Prostate gland (tissue), 2 donors: ENCODE results near the gene ESAM. TPM values are rescaled to one million over a fixed set of nuclear protein-coding genes. Genes with fewer than 3 reads are reported as not detected.

Source experiments
- DNase-seq: peaks from one replicate; pipeline ENCODE4 v3.0.0-alpha.2; 2019; ENCODE audit warnings: low spot score
- H3K27ac ChIP-seq, 2 donors: fragments of 200-600 bp; sonication (generic); 2 replicates each; pipeline ENCODE4 v1.5.1; 2017 to 2019
- H3K27me3 ChIP-seq: fragments of 200-600 bp; sonication (generic); replicated peaks from 2 replicates; pipeline ENCODE4 v1.5.1; 2019; ENCODE audit not compliant: insufficient read depth
- H3K36me3 ChIP-seq, 2 donors: fragments of 200-600 bp; sonication (generic); 1 replicate in 1 of 2; 2 replicates in 1 of 2; pipeline versions ENCODE4 v1.5.1 to v1.8.1; 2017 to 2019
- H3K4me1 ChIP-seq: fragments of 200-600 bp; sonication (generic); replicated peaks from 2 replicates; pipeline ENCODE4 v1.5.1; 2019
- H3K4me3 ChIP-seq, 2 donors: fragments of 200-600 bp; sonication (generic); 2 replicates each; pipeline ENCODE4 v1.5.1; 2017 to 2019
- H3K9me3 ChIP-seq: fragments of 200-600 bp; sonication (generic); 2 replicates; pipeline ENCODE4 v1.5.1; 2017
- POLR2A ChIP-seq: fragments of 450-650 bp; IDR thresholded peaks from one replicate; pipeline ENCODE4 v1.6.1; 2016; ENCODE audit warnings: antibody characterized with exemption, mild to moderate bottlenecking
- POLR2AphosphoS5 ChIP-seq: sonication (generic); formaldehyde crosslinking; IDR thresholded peaks from one replicate; pipeline ENCODE4 v1.6.1; 2017; ENCODE audit warnings: antibody characterized with exemption
- WGBS: methylation state at CpG from one replicate; pipeline ENCODE4 v1.1.5; 2018; 5-methylcytosine and 5-hydroxymethylcytosine counted together
- intact Hi-C: fragments of 100-400 bp; cut with DNase I; formaldehyde crosslinking; loops from one replicate; pipeline ENCODE4 v1.14.2; 2022
- total RNA-seq, 2 donors: library from RNA; depleted of rRNA; stranded (reverse); fragments of >200 nt; gene quantifications; one replicate each; pipeline ENCODE4 v1.1.0, GENCODE V29; 2016
- TF ChIP-seq, protein P1 (sequence below), 4 experiments: fragments of 200-600 bp in 2 of 4; fragments of 450-650 bp in 2 of 4; sonication (generic) in 2 of 4; IDR thresholded peaks; 1 replicate in 3 of 4; 2 replicates in 1 of 4; pipeline ENCODE4 v1.5.1; 2016 to 2019; ENCODE audit warnings: antibody characterized with exemption in 4 of 4, mild to moderate bottlenecking in 2 of 4, moderate library complexity in 2 of 4

Gene ESAM
- total RNA-seq, 2 donors from 2014 or later, result 12.1 to 18.6 TPM

DNA sequence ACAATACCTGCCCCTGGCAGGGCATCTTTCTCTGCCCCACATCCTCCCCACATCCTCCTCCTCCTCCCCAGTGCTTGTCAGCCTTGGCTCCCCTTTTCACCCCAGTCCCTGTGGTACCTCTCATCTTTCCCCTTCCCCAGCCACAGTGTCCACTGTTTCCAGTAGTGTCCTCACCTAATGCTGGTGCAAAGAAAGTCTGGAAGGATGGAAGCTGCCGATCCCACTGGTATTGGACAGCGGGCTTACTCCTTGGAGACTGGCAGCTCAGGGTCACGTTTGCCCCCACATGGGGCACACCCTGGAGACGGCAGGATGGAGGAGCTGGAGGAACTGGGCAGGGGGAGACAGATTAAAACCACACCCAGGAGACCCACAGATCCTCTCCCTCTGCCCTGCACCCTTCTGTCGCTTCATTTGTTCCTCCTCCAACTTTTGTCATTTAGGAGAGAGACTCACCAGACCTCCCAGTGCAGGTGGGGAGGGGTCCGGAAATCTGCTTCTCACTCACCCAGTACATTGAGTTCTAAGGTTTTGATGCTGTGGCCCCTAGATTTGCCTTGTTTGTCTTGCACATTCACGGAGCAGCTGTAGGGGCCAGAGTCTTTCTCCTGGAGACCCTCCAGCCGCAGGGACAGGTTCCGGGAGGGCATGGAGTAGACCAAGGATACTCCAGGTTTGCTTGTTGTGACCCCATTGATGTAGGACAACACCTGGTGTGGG, 5.9 kb downstream of the ESAM start:
- no peaks in the 10 kb centered on the region for H3K9me3 ChIP-seq

DNA sequence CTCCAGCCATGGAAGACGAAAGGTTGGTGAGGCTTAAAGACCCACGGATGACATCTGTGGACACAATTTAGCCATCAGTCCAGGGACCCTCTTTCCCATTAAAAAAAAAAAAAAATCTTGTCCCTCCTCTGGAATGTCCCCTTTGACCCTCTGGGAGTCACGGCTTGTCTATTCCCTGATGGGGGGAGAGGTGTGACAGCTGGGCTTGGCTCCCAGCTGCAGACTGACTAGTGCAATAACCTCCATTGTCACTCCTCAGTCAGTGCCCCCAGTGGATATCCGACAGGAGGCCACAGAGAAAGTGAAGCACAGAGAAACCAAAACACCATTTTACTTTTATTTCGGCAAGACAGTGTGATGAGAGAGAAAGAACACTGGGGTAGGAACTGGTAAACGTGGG, 7.4 kb downstream of the ESAM start:
- H3K4me1 ChIP-seq, result no peaks in the 10 kb centered on the region
- no peak overlapping the region for H3K27ac ChIP-seq
- no peaks in the 10 kb centered on the region for H3K36me3 ChIP-seq
- no peak for DNase-seq
- H3K9me3 ChIP-seq, result no peaks in the 10 kb centered on the region
- H3K4me3 ChIP-seq, result no peak overlapping the region
- H3K27me3 ChIP-seq, result peaks cover 3% of the 10 kb centered on the region
- intact Hi-C loops, result no loop called here
- WGBS, result 75% methylated on average over 6 of the region's 6 CpGs
- TF ChIP-seq, protein P1, sequence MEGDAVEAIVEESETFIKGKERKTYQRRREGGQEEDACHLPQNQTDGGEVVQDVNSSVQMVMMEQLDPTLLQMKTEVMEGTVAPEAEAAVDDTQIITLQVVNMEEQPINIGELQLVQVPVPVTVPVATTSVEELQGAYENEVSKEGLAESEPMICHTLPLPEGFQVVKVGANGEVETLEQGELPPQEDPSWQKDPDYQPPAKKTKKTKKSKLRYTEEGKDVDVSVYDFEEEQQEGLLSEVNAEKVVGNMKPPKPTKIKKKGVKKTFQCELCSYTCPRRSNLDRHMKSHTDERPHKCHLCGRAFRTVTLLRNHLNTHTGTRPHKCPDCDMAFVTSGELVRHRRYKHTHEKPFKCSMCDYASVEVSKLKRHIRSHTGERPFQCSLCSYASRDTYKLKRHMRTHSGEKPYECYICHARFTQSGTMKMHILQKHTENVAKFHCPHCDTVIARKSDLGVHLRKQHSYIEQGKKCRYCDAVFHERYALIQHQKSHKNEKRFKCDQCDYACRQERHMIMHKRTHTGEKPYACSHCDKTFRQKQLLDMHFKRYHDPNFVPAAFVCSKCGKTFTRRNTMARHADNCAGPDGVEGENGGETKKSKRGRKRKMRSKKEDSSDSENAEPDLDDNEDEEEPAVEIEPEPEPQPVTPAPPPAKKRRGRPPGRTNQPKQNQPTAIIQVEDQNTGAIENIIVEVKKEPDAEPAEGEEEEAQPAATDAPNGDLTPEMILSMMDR (IDR thresholded peaks at IDR 0.05), result no peak
- TF ChIP-seq POLR2A (no peak), POLR2AphosphoS5 (no peak)

More for the DNA sequence above, 5.9 kb downstream of the ESAM start:
- Histone ChIP-seq H3K27ac (no peak overlapping the region), H3K4me1 (no peaks in the 10 kb centered on the region), H3K36me3 (no peaks in the 10 kb centered on the region), H3K27me3 (peaks cover 11% of the 10 kb centered on the region), H3K4me3 (no peak overlapping the region)
- 28% methylated on average over 9 of the region's 9 CpGs for WGBS
- no peak for DNase-seq
- intact Hi-C loops, result no loop called here
- TF ChIP-seq POLR2A (no peak), POLR2AphosphoS5 (no peak)
- TF ChIP-seq, protein P1 (IDR thresholded peaks at IDR 0.05), result no peak

DNA sequence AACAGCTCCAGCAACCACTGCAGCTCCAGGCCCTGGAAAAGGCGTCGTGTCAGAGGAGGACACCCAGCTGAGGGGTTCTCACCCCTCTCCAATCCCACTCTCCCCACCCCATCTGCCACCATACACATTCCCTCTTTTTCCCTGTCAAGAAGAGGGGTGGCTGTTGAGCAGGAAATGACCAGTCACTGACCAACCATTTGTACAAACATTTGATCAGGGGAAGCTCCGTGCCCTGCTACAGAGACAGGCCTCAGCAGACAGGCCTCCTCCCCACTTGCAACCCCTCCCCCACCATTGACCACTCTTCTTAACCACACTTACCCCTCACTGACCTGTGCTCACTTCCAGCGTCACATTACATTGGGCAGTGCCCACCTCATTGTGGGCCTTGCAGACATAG, 7.8 kb downstream of the ESAM start:
- H3K4me1 ChIP-seq, result no peaks in the 10 kb centered on the region
- H3K4me3 ChIP-seq, result no peak overlapping the region
- TF ChIP-seq, protein P1 (IDR thresholded peaks at IDR 0.05), result no peak
- no peak for TF ChIP-seq POLR2AphosphoS5
- TF ChIP-seq POLR2A, result no peak
- H3K36me3 ChIP-seq, result no peaks in the 10 kb centered on the region
- 83% methylated on average over 4 of the region's 4 CpGs for WGBS
- no peak overlapping the region for H3K27ac ChIP-seq
- peaks cover 3% of the 10 kb centered on the region for H3K27me3 ChIP-seq
- intact Hi-C loops, result no loop called here
- H3K9me3 ChIP-seq, result no peaks in the 10 kb centered on the region
- no peak for DNase-seq

DNA sequence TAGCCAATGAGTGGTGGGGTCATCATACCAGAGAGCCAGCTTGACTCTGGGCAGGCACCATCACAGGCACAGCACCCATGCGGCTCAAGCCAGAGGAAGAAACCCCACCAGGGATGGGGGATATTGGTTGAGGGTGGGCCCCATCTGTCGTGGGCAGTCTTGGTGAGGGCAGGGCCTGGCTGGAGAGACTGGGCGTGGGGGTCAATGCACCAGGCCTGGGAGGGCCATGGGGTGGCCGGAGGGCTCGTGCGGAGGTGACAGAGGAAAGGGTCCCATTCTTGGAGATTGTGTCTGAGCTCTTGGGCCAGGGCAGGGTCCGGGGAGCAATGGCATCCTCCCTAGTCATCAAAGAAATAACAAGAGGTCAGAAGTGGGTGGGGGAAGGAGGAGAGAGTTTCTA, 8.5 kb downstream of the ESAM start:
- Histone ChIP-seq H3K4me1 (no peaks in the 10 kb centered on the region), H3K27me3 (no peaks in the 10 kb centered on the region), H3K9me3 (no peaks in the 10 kb centered on the region), H3K27ac (no peak overlapping the region), H3K36me3 (no peaks in the 10 kb centered on the region), H3K4me3 (no peak overlapping the region)
- DNase-seq, result no peak
- intact Hi-C loops, result no loop called here
- TF ChIP-seq POLR2AphosphoS5, result no peak
- no peak for TF ChIP-seq POLR2A
- TF ChIP-seq, protein P1 (IDR thresholded peaks at IDR 0.05), result no peak
- WGBS, result 78% methylated on average over 7 of the region's 7 CpGs

DNA sequence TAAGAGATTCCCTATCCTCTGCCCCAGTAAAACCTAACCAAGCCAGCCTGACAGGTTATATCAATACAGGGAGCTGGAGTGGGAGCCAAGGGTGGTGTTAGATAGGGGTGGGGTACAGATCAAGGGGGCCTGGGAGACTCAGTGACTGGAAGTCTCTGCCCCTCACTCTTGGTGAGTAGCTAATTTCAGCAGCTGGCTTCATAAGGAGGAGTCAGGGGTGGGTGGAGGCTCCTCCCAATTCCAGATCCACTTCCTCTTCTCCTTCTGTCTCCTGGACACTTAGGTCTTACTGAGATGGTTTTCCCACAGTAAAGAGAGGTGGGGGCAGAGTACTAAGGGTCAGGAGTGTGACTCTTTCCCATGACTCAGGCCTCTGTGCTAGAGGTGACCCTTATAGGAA, 8.9 kb downstream of the ESAM start:
- H3K4me1 ChIP-seq, result no peaks in the 10 kb centered on the region
- H3K27ac ChIP-seq, result no peak overlapping the region
- H3K9me3 ChIP-seq, result no peaks in the 10 kb centered on the region
- DNase-seq, result no peak
- intact Hi-C loops, result no loop called here
- no peaks in the 10 kb centered on the region for H3K27me3 ChIP-seq
- no peak overlapping the region for H3K4me3 ChIP-seq
- no peaks in the 10 kb centered on the region for H3K36me3 ChIP-seq
- TF ChIP-seq, protein P1 (IDR thresholded peaks at IDR 0.05), result no peak
- TF ChIP-seq POLR2AphosphoS5, result no peak
